GM23248 (cell line): Measurements from ENCODE around the gene GZMB. TPM values are rescaled to one million over a fixed set of nuclear protein-coding genes. Genes with fewer than 3 reads are reported as not detected.

ENCODE experiments used
- DNase-seq: peaks from one replicate; pipeline ENCODE4 v3.0.0-alpha.2; 2015
- H2AFZ ChIP-seq: fragments of 200-600 bp; sonication (generic); 2 replicates; pipeline ENCODE4 v1.6.1; 2016; ENCODE audit warnings: antibody characterized with exemption
- H3F3A ChIP-seq: fragments of 200-600 bp; sonication (generic); 2 replicates; pipeline ENCODE4 v1.6.1; 2016; ENCODE audit warnings: mild to moderate bottlenecking, antibody characterized with exemption, mixed run types; ENCODE audit not compliant: insufficient read depth
- H3K27ac ChIP-seq: fragments of 200-600 bp; sonication (generic); 2 replicates; pipeline ENCODE4 v1.5.1; 2016; ENCODE audit warnings: mild to moderate bottlenecking
- H3K27me3 ChIP-seq: fragments of 200-600 bp; sonication (generic); replicated peaks from 2 replicates; pipeline ENCODE4 v1.6.1; 2016; ENCODE audit warnings: mild to moderate bottlenecking; ENCODE audit not compliant: insufficient read depth
- H3K36me3 ChIP-seq: fragments of 200-600 bp; sonication (generic); 2 replicates; pipeline ENCODE4 v1.6.1; 2016; ENCODE audit warnings: low read depth, mild to moderate bottlenecking
- H3K4me1 ChIP-seq: fragments of 200-600 bp; sonication (generic); 2 replicates; pipeline ENCODE4 v1.6.1; 2016; ENCODE audit warnings: mild to moderate bottlenecking; ENCODE audit not compliant: insufficient read depth
- H3K4me2 ChIP-seq: fragments of 200-600 bp; sonication (generic); one replicate; pipeline ENCODE4 v1.6.1; 2016; ENCODE audit warnings: mild to moderate bottlenecking; ENCODE audit not compliant: unreplicated experiment
- H3K4me3 ChIP-seq: fragments of 200-600 bp; sonication (generic); 2 replicates; pipeline ENCODE4 v1.5.1; 2016; ENCODE audit warnings: mild to moderate bottlenecking
- H3K79me2 ChIP-seq: fragments of 200-600 bp; sonication (generic); 2 replicates; pipeline ENCODE4 v1.6.1; 2016; ENCODE audit warnings: mild to moderate bottlenecking; ENCODE audit not compliant: insufficient read depth
- H3K9ac ChIP-seq: fragments of 200-600 bp; sonication (generic); 2 replicates; pipeline ENCODE4 v1.6.1; 2016; ENCODE audit warnings: mild to moderate bottlenecking
- H3K9me2 ChIP-seq: fragments of 200-600 bp; sonication (generic); 2 replicates; pipeline ENCODE4 v1.6.1; 2016; ENCODE audit warnings: mixed run types, mild to moderate bottlenecking, moderate library complexity; ENCODE audit not compliant: insufficient read depth
- H3K9me3 ChIP-seq: fragments of 200-600 bp; sonication (generic); one replicate; pipeline ENCODE4 v1.6.1; 2017; ENCODE audit warnings: low read depth
- H4K20me1 ChIP-seq: fragments of 200-600 bp; sonication (generic); 2 replicates; pipeline ENCODE4 v1.6.0; 2016; ENCODE audit not compliant: insufficient read depth
- EZH2 ChIP-seq: fragments of 200-600 bp; sonication (generic); IDR thresholded peaks from 2 replicates; pipeline ENCODE4 v1.6.1; 2018; ENCODE audit warnings: antibody characterized with exemption, mild to moderate bottlenecking; ENCODE audit not compliant: insufficient read depth, poor library complexity, severe bottlenecking
- EZH2phosphoT487 ChIP-seq: fragments of 200-600 bp; sonication (generic); IDR thresholded peaks from 2 replicates; pipeline ENCODE4 v1.6.1; 2018; ENCODE audit warnings: antibody characterized with exemption, moderate library complexity, mild to moderate bottlenecking, low read depth; ENCODE audit not compliant: insufficient read depth
- WGBS, 2 experiments: methylation state at CpG; one replicate each; pipeline ENCODE4 v1.1.6; 2015 to 2017; ENCODE audit warnings: low lambda C conversion rate in 2 of 2, low coverage in 1 of 2; ENCODE audit errors: missing lambda C conversion rate in 2 of 2; 5-methylcytosine and 5-hydroxymethylcytosine counted together
- in situ Hi-C: fragments of 300-500 bp; cut with MboI; formaldehyde crosslinking; loops from 2 replicates; pipeline ENCODE4 v1.15.0; 2020
- polyA plus RNA-seq: library from polyadenylated mRNA; unstranded; fragments of >200 nt; fragmentation: Nextera tagmentation; extraction: Ambion mirVana; gene quantifications from 2 replicates; pipeline ENCODE4 v1.2.1, GENCODE V29; 2016
- total RNA-seq: library from RNA; depleted of rRNA; stranded (reverse); fragments of >200 nt; shearing (Covaris generic); gene quantifications from 2 replicates; pipeline ENCODE4 v1.2.3, GENCODE V29; 2014

The GZMB gene
- total and polyA plus RNA-seq, 2 experiments from 2014 or later = not detected

DNA sequence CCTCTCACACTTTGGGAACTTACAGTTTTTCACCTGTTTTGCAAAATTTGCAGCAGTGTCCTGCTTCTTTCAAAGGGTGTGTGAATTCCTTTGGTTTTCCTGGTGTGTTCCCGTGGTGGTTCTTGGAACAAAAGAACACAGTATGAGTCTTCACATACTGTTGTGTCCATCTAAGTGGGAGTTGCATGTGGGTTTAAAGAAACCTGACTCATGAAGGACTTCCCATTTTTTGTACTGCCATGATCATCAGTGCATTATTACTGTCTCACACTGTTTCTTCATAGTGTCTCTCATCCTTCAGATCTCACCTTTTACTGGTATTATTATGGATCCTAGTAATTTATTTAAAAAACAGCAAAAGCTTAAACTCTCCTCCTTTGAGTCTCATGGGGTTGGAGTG lies 20.7 kb downstream of the GZMB start:
- H3K9me3 ChIP-seq = no peaks in the 10 kb centered on the region
- DNase-seq = no peak
- no peaks in the 10 kb centered on the region for H3K79me2 ChIP-seq
- in situ Hi-C loops = no loop called here
- no peak overlapping the region for H3K4me2 ChIP-seq
- H3F3A ChIP-seq = no peaks in the 10 kb centered on the region
- WGBS, 2 experiments = 0 to 6% methylated on average over 1 of the region's 1 CpG
- no peaks in the 10 kb centered on the region for H4K20me1 ChIP-seq
- H3K4me3 ChIP-seq = no peak overlapping the region
- no peak for TF ChIP-seq EZH2
- TF ChIP-seq EZH2phosphoT487 = no peak
- no peaks in the 10 kb centered on the region for H3K27me3 ChIP-seq
- H3K36me3 ChIP-seq = no peaks in the 10 kb centered on the region
- no peaks in the 10 kb centered on the region for H3K4me1 ChIP-seq
- H3K9ac ChIP-seq = no peak overlapping the region
- no peak overlapping the region for H3K27ac ChIP-seq
- H2AFZ ChIP-seq = no peak overlapping the region
- no peaks in the 10 kb centered on the region for H3K9me2 ChIP-seq

DNA sequence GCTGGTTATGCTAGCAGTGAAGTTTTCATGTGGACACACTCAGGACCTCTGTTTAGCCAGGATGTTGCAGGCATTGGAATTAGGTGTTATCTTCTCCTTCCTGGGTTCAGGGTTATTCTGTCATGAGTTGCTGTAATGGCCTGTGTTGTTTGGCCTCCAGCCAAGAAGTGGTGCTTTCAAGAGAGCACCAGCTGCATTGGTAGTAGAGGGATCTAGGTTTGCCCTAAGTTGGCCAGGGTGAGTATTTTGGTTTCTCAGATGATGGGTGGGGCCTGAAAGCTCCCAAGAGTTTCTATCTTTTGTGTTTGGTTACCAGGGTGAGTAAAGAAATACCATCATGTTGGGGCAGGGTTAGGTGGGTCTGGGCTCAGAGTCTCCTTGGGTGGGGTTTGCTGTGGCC lies 21.8 kb downstream of the GZMB start:
- H3K9me3 ChIP-seq = no peaks in the 10 kb centered on the region
- no peak overlapping the region for H3K4me2 ChIP-seq
- DNase-seq = no peak
- no peak overlapping the region for H2AFZ ChIP-seq
- H3K27me3 ChIP-seq = no peaks in the 10 kb centered on the region
- H3F3A ChIP-seq = no peaks in the 10 kb centered on the region
- H3K79me2 ChIP-seq = no peaks in the 10 kb centered on the region
- no peaks in the 10 kb centered on the region for H3K36me3 ChIP-seq
- H3K9ac ChIP-seq = no peak overlapping the region
- no peaks in the 10 kb centered on the region for H4K20me1 ChIP-seq
- H3K27ac ChIP-seq = no peak overlapping the region
- TF ChIP-seq EZH2 (no peak), EZH2phosphoT487 (no peak)
- no peaks in the 10 kb centered on the region for H3K4me1 ChIP-seq
- in situ Hi-C loops = no loop called here
- H3K4me3 ChIP-seq = no peak overlapping the region
- no peaks in the 10 kb centered on the region for H3K9me2 ChIP-seq

DNA sequence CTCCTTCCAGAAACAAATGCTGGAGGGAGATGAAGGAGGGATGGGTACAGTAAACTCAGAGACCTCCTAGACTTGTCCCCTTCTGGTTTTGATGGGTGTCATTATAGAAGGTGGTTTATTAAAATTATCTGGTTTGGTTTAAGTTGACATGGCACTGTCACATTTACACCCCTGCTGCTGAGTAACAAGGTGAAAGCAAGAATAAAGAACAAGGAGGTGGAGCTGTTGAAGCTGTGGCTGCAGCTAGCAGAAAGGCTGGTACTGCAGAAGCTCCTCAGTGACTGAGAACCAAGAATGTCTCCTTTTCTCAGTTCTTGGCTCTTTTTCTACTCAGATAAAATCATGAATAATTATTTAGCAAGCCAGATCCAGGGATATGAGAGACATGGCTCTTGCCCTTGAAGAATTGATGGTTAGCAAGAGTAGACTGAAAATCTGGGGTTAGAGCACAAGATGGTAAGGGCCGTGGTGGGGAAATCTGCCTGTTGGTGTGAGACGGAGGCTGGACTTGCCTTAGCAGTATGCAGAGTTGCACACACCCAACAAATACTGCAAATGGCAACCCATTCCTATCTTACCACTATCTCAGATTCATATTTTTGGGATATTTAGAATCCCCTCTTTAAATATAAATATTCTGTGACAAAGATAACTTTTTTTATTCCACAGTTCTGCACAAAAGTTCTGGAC lies 24.2 kb downstream of the GZMB start, which contains the start of gene GZMH:
GZMH (minus strand) TSS at position 31 of the 690 bp plus-strand sequence. CDS start 72 bp downstream, outside the sequence.
- H3K4me1 ChIP-seq = no peaks in the 10 kb centered on the region
- in situ Hi-C loops = no loop called here
- H3K27ac ChIP-seq = no peak within 1 kb of the TSS
- DNase-seq = no peak
- H3K9ac ChIP-seq = no peak within 1 kb of the TSS
- H3F3A ChIP-seq = no peaks in the 10 kb centered on the region
- no peak within 1 kb of the TSS for H2AFZ ChIP-seq
- H3K27me3 ChIP-seq = no peaks in the 10 kb centered on the region
- H3K9me3 ChIP-seq = no peaks in the 10 kb centered on the region
- no peak for TF ChIP-seq EZH2
- no peak for TF ChIP-seq EZH2phosphoT487
- H3K4me3 ChIP-seq = no peak within 1 kb of the TSS
- no peaks in the 10 kb centered on the region for H4K20me1 ChIP-seq
- H3K9me2 ChIP-seq = no peaks in the 10 kb centered on the region
- no peaks in the 10 kb centered on the region for H3K79me2 ChIP-seq
- no peaks in the 10 kb centered on the region for H3K36me3 ChIP-seq
- H3K4me2 ChIP-seq = no peak within 1 kb of the TSS
- WGBS, 2 experiments = 13 to 19% methylated on average over 2 of the region's 2 CpGs

DNA sequence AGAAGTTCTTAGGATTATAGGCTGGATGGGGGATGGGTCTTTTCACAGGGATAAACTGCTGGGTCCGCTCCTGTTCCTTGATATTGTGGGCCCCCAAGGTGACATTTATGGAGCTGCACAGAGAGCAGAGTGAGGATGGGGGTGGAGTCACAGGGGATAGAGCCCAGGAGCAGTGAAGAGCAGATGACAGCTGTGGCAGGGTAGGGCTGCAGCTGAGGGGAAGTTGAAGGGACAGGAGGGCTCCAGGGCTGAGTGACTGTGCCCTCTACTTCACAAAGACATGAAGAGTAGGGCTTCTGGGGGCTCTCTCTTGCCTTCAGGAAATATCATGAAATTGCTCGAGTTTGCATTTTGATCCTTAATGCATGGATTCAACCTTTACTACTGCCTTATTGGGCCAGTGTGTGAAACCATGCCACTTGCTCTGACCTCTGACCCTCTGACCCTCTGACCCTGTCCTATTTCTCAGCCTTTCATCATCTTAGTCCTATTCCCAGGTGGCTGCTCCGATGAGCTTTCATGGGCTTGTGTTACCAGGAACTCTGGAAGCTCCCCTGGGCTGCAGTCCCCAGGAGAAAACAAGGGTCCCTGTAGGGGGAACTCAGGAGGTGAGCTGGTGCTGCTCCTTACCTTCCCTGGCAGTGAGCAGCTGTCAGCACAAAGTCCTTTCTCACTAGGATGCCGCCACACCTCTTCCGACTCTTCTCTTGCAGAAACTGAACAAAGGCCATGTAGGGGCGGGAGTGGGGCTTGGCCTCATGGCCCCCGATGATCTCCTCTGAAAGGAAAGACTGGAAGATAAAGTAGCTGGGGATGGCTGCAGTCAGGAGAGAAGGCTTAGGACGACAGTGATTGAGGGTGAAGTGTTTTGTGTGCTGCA lies 26.1 kb downstream of the GZMB start:
- no peaks in the 10 kb centered on the region for H3K9me3 ChIP-seq
- H3K79me2 ChIP-seq = no peaks in the 10 kb centered on the region
- TF ChIP-seq EZH2phosphoT487 (no peak), EZH2 (no peak)
- no peak for DNase-seq
- no peaks in the 10 kb centered on the region for H3K27me3 ChIP-seq
- no peaks in the 10 kb centered on the region for H3K4me1 ChIP-seq
- no peak overlapping the region for H2AFZ ChIP-seq
- H3K36me3 ChIP-seq = no peaks in the 10 kb centered on the region
- in situ Hi-C loops = no loop called here
- no peaks in the 10 kb centered on the region for H4K20me1 ChIP-seq
- no peaks in the 10 kb centered on the region for H3F3A ChIP-seq
- H3K4me2 ChIP-seq = no peak overlapping the region
- H3K9ac ChIP-seq = no peak overlapping the region
- no peaks in the 10 kb centered on the region for H3K9me2 ChIP-seq
- H3K4me3 ChIP-seq = no peak overlapping the region
- 21 to 22% methylated on average over 8 of the region's 8 CpGs for WGBS, 2 experiments
- no peak overlapping the region for H3K27ac ChIP-seq
